HG02571 (cell line): ENCODE results near the gene USB1.

Source experiments
- ATAC-seq: cut with Tn5 transposase; IDR thresholded peaks from one replicate; pipeline ENCODE4 v1.9.1; 2021; ENCODE audit warnings: mild to moderate bottlenecking, moderate library complexity; ENCODE audit not compliant: unreplicated experiment

USB1 gene

DNA sequence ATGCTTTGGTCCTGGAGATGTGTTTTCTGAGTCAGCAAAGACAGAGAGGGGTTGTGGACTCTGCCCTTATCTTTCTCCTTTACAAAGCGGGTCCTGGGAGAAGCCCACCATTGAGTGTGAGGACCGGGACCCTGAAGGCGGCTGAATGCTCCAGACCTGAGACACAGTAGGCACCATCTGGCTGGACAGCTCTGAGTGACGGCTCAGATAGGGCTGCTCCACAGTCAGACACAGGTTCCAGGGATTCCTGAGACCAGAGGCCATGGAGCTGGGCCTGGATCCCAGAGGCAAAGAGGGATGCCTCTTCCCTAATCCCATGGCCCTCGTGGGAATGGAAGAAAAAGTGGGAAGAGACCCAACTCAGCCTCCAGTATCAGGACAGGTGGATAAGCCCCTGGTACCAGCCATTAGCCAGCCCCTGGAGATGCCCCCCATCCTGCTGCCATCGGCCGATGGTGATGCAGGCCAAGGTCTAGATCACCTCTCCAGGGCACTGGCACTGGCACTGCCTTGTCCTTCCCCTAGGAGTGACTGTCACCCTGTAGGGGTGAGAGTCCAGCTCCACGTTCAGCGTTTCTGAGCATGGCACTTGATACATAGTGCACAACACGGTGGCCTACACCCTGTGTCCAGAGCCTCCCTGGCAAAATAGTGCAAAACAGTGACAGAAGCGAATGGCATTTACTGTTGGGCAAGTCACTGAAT, 29.1 kb downstream of the USB1 start:
- ATAC-seq, result no peak

GRCh38 chr16:58031016-58031800, 30.0 kb downstream of the USB1 start:
- ATAC-seq, result no peak

GRCh38 chr16:58032710-58033293, 31.6 kb downstream of the USB1 start:
- no peak for ATAC-seq

DNA sequence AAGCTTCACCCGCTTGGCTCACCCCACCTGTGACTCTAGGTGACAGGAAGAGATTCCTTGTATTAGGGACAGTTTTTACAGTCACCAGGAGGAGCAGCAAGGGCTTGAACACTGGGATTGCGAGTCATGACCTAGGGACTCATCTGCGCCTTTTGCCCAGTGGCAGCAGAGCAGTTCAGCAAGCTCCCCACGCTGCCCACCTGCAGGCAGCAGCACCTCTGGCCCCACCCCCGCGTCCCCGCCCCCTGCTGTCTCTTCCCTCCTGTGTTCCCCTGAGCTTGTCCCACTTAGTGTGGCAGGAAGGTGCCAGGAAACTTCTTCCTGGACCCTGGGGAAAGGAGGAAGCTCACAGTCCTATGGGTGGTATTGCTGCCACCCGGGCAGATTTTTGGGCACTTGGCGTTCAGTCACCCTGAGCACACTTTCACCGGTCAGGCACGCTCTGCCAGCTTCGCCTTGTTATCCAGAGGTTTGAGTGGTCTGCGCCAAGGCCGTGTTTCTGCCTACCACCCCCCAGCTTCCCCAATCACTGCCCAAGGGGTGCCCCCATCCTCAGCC, 33.0 kb downstream of the USB1 start:
- no peak for ATAC-seq

- no peak for ATAC-seq
These were observed 33.6 kb downstream of the USB1 start for GRCh38 chr16:58034774-58035173.

- no peak for ATAC-seq
These were observed 34.4 kb downstream of the USB1 start for GRCh38 chr16:58035356-58036170.

- ATAC-seq, result no peak
These were observed 35.7 kb downstream of the USB1 start for GRCh38 chr16:58036943-58037342.

GRCh38 chr16:58037365-58038057, 36.3 kb downstream of the USB1 start:
- no peak for ATAC-seq

DNA sequence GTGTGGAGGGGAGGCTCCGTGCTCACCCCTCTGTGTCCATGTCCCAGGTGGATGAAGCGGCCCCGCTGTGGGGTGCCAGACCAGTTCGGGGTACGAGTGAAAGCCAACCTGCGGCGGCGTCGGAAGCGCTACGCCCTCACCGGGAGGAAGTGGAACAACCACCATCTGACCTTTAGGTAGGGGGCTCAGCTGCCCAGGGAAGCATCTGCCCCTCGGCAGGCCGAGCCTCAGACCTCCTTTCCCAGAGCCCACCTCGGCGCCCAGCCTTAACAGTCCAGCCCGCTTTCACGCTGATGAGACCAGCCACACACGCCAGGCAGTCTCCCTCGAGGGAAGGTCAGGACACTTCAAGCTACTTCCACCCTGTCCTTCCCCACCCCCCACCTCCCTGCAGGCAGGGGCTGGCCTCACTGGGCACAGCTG, 37.0 kb downstream of the USB1 start:
- ATAC-seq, result no peak

- ATAC-seq, result no peak
These were observed 38.8 kb downstream of the USB1 start for GRCh38 chr16:58039829-58040495.

DNA sequence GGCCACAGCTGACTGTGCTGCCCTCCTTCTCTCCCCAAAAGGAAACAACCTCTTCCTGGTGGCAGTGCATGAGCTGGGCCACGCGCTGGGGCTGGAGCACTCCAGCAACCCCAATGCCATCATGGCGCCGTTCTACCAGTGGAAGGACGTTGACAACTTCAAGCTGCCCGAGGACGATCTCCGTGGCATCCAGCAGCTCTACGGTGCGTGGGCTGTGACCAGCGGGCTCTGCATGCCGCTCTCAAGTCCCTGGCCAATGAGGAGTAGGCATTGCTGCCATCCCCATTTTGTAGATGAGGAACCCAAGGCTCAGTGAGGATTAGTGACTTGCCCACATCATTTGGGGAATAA, 39.3 kb downstream of the USB1 start:
- no peak for ATAC-seq

GRCh38 chr16:58040945-58041627, 39.9 kb downstream of the USB1 start:
- ATAC-seq, result no peak

- ATAC-seq, result no peak
These were observed 40.4 kb downstream of the USB1 start for GRCh38 chr16:58041628-58041955.

DNA sequence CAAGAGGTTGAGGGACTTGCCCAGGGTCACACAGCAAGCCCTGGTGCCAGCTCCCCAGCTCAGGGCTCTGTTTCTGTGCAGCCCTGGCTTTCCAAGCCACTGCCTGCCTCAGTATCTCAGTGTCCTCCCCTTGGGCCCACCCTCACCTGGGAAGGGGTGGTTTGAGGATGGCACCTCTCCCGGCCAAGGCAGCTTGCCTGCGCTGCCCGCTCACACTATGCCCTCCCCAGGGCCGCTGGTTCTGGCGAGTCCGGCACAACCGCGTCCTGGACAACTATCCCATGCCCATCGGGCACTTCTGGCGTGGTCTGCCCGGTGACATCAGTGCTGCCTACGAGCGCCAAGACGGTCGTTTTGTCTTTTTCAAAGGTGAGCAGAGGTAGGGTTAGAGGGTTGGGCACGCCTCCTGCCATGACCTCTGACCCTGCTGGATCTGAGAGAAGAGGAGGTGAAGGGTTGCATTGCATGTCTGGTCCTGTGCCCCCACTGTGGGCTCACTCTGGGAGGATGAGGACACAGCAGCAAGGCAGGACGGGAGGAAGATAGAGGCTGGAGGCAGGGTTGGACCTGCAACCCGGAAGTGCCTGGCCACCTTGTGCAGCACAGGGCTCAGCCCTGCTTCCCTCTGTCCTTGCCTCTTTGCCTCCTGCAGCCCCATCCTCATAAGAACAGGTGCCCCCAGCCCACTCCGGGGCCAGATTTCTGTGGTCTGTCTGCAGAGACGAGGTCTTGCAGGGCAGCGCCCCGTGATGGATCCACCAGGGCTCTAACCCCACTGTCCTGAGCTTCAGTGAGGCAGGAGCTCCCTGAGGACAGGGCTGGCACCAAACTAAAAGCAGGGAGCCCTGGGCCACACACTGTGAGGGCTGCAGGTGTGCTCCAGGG, 41.0 kb downstream of the USB1 start:
- ATAC-seq, result no peak

DNA sequence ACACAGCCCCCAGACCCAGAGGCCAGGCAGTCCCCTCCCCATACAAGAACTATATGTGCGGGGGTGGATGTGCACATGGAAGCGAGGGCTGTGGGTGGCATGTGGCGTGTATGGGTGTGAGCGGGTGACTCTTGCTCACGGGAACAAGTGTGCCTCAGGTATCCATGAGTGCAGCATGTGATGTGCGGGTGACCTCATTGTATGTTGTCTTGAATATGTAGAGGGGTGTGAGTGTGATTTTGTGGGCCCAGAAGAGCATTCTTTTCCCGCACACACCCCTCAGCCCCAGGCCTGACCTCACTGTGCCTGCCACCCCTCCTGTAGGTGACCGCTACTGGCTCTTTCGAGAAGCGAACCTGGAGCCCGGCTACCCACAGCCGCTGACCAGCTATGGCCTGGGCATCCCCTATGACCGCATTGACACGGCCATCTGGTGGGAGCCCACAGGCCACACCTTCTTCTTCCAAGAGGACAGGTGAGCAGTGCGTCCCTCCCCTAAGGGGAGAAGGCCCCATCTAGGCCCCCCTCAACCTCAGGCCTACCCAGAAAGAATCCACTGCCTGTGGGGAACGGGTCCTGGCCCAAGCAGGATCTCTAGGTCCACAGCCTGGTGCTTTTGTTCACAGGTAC, 41.8 kb downstream of the USB1 start:
- ATAC-seq, result no peak

- no peak for ATAC-seq
These were observed 42.5 kb downstream of the USB1 start for GRCh38 chr16:58043571-58044155.

DNA sequence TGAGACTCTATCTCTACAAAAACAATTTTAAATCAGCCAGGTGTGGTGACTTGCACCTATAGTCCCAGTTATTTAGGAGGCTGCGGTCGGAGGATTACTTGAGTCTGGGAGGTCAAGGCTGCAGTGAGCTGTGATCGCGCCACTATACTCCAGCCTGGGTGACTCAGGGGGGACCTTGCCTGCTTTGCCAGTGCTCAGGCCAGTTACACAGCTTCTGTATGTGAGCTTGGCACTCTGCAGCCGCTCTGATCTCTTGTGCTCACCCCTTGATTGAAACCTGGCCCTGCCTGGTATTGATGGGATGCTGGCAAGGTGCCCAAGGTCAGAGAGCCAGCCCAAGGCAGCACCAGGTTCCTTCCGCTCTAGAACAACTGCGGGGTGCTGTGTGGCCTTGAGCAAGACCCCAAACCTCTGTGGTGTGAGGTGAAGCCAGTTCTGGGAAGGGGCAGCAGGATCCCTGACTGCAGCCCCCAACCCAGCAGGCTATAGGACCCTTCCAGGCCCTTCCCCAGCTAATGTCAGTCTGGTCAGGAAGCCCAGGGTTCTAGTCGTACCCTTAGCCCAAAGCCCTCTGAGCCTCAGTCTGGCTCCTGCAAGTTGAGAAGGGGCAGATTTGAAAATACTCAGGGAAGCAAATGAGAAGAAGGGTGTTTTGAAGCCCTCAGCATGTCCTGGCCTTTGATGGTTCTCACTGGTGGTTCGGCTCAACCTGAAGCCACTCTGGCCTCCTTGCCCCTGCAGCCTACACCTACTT, 43.2 kb downstream of the USB1 start:
- ATAC-seq, result no peak
